C4-2B (cell line): ENCODE measurements around the gene PLXNA3.

Experiments
- ZFX ChIP-seq: fragments of 450-650 bp; IDR thresholded peaks from 2 replicates; pipeline ENCODE4 v1.6.1; 2017
- TF ChIP-seq, protein P1 (sequence below): fragments of 450-650 bp; conservative IDR thresholded peaks from 2 replicates; pipeline ENCODE4 v1.5.1; 2017; ENCODE audit warnings: mild to moderate bottlenecking

DNA sequence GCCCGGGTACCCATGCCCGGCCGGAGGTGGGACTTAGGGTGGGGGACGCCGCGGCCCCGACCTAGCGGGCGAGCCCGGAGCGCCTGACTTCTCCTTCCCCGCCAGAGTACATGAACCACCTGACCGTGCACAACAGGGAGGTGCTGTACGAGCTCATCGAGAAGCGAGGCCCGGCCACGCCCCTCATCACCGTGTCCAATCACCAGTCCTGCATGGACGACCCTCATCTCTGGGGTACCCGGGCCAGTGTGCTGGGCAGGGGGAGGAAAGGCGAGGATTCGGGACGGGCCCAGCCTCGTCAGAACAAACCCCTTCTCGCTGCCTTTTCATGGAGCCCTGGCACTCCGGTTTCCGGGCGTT, 46.1 kb upstream of the PLXNA3 start:
- TF ChIP-seq, protein P1, sequence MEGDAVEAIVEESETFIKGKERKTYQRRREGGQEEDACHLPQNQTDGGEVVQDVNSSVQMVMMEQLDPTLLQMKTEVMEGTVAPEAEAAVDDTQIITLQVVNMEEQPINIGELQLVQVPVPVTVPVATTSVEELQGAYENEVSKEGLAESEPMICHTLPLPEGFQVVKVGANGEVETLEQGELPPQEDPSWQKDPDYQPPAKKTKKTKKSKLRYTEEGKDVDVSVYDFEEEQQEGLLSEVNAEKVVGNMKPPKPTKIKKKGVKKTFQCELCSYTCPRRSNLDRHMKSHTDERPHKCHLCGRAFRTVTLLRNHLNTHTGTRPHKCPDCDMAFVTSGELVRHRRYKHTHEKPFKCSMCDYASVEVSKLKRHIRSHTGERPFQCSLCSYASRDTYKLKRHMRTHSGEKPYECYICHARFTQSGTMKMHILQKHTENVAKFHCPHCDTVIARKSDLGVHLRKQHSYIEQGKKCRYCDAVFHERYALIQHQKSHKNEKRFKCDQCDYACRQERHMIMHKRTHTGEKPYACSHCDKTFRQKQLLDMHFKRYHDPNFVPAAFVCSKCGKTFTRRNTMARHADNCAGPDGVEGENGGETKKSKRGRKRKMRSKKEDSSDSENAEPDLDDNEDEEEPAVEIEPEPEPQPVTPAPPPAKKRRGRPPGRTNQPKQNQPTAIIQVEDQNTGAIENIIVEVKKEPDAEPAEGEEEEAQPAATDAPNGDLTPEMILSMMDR, result no peak
- TF ChIP-seq ZFX, result no peak; the same call in 1 of the 2 replicates
